Right ventricle myocardium inferior (tissue), 1 donor: ENCODE measurements around the gene CLCA4. TPM values are rescaled to one million over a fixed set of nuclear protein-coding genes. Genes with fewer than 3 reads are reported as not detected.
"Not testable (repeated sequence)": the region's sequence is repeated elsewhere in the genome, so short reads cannot be mapped to it uniquely, and the experiment has no call there.

Experiments
- ATAC-seq: fragments of 200-7000 bp; cut with Tn5 transposase; one replicate; pipeline ENCODE4 v1.9.1; 2020; ENCODE audit warnings: mild to moderate bottlenecking, moderate library complexity
- DNase-seq: peaks from one replicate; pipeline ENCODE4 v3.0.0; 2021; ENCODE audit errors: missing footprints
- intact Hi-C: fragments of 100-400 bp; cut with DNase I; formaldehyde crosslinking; loops from one replicate; pipeline ENCODE4 v1.11.0; 2022
- total RNA-seq: library from RNA; stranded (reverse); fragmentation: NEBNext Ultra II Directional; extraction: Animal tissue kit (Norgen Biotek cat#: 25700); gene quantifications from one replicate; pipeline ENCODE4 v1.2.1, GENCODE V29; 2021
- donor health status: DM: no; HTN: yes; CAD: no; lungs with severe emphysema.

CLCA4 gene
- total RNA-seq, 1 donor from 2014 or later, result not detected

GRCh38 chr1:86582161-86582560, 35.3 kb downstream of the CLCA4 start:
- DNase-seq (no peak), ATAC-seq (no peak)
- intact Hi-C loops, result no loop called here

- no peak for DNase-seq
- intact Hi-C loops, result no loop called here
- ATAC-seq, result no peak
Observed at GRCh38 chr1:86583032-86583431, 36.2 kb downstream of the CLCA4 start.

GRCh38 chr1:86583593-86583992, 36.7 kb downstream of the CLCA4 start:
- ATAC-seq (no peak), DNase-seq (no peak)
- intact Hi-C loops, result no loop called here

- no peak for DNase-seq
- ATAC-seq, result no peak
- intact Hi-C loops, result no loop called here
Observed at GRCh38 chr1:86594284-86594770, 47.4 kb downstream of the CLCA4 start.

- DNase-seq (no peak), ATAC-seq (no peak)
- intact Hi-C loops, result no loop called here
Observed at GRCh38 chr1:86596224-86596623, 49.3 kb downstream of the CLCA4 start.

- DNase-seq, result no peak
- intact Hi-C loops, result no loop called here
- ATAC-seq, result no peak
Observed at GRCh38 chr1:86596741-86597290, 49.9 kb downstream of the CLCA4 start.

GRCh38 chr1:86606080-86606479, 59.2 kb downstream of the CLCA4 start:
- ATAC-seq, DNase-seq, intact Hi-C loops: not testable (repeated sequence)

- no peak for ATAC-seq
- intact Hi-C loops, result no loop called here
Observed at GRCh38 chr1:86616433-86616832, 69.6 kb downstream of the CLCA4 start.

GRCh38 chr1:86616871-86617270, 70.0 kb downstream of the CLCA4 start:
- ATAC-seq (no peak), DNase-seq (no peak)
- intact Hi-C loops, result no loop called here

More at GRCh38 chr1:86616433-86616832, 69.6 kb downstream of the CLCA4 start:
- no peak for DNase-seq

GRCh38 chr1:86618358-86618757, 71.5 kb downstream of the CLCA4 start:
- ATAC-seq, result no peak
- no peak for DNase-seq
- intact Hi-C loops, result no loop called here

GRCh38 chr1:86619313-86619712, 72.4 kb downstream of the CLCA4 start:
- intact Hi-C loops, result no loop called here
- no peak for DNase-seq
- no peak for ATAC-seq

- DNase-seq (no peak), ATAC-seq (no peak)
- intact Hi-C loops, result no loop called here
Observed at GRCh38 chr1:86621286-86621685, 74.4 kb downstream of the CLCA4 start.

Other genes with a start within 250 kb of the CLCA4 start
- 5.1 TPM for gene ODF2L, start 150.8 kb upstream of the CLCA4 start, total RNA-seq
- gene CLCA2, start 122.9 kb upstream of the CLCA4 start, total RNA-seq, result 0.05 TPM
- not detected for gene CLCA1, start 78.2 kb upstream of the CLCA4 start, total RNA-seq
- gene SH3GLB1, start 157.5 kb downstream of the CLCA4 start, total RNA-seq, result 132 TPM